ENCODE measurements around the gene SNU13. TPM values are rescaled to one million over a fixed set of nuclear protein-coding genes. Genes with fewer than 3 reads are reported as not detected.
"Not testable (repeated sequence)": the region's sequence is repeated elsewhere in the genome, so short reads cannot be mapped to it uniquely, and the experiment has no call there.

Gene SNU13
- total RNA-seq, 1 experiment from 2014 or later = 203 TPM

- peaks cover 3% of the 10 kb centered on the region; the same call in 1 of the 2 replicates for H3K79me2 ChIP-seq (ENCODE audit: insufficient read depth, low read length)
- no peaks in the 10 kb centered on the region for H3K4me1 Mint-ChIP-seq
- no peaks in the 10 kb centered on the region for H3K27me3 ChIP-seq (ENCODE audit: insufficient read depth, low read length)
- no peak overlapping the region for H2BK20ac ChIP-seq (ENCODE audit: low read depth, low read length, poor library complexity, severe bottlenecking)
- no peak overlapping the region for H2AK5ac ChIP-seq (ENCODE audit: insufficient read length, low read length)
- H3K27ac ChIP-seq (ENCODE audit: insufficient read length, low read depth, low read length) = no peak overlapping the region
- no peak overlapping the region for H3K14ac ChIP-seq (ENCODE audit: insufficient read depth, low read length)
- no peak overlapping the region for H4K8ac ChIP-seq (replicated peaks; ENCODE audit: insufficient read length, low read depth, low read length)
- H3K4me3 Mint-ChIP-seq = no peak overlapping the region
- peaks cover 0 to 7% of the 10 kb centered on the region in 2 experiments; a peak in 1 of 5 replicates for H3K9me3 Mint-ChIP-seq
- H3K4me2 ChIP-seq (ENCODE audit: insufficient read depth, insufficient read length, low read length) = no peak overlapping the region
- no peak for DNase-seq
- H3K79me1 ChIP-seq (ENCODE audit: insufficient read depth, low read depth, low read length, poor library complexity, severe bottlenecking) = peaks cover 2% of the 10 kb centered on the region
- H2BK12ac ChIP-seq (ENCODE audit: insufficient read length, low read depth, low read length) = no peak overlapping the region
- H2BK5ac ChIP-seq (ENCODE audit: insufficient read length, low read length) = no peak overlapping the region
- TF ChIP-seq CTCF (conservative IDR thresholded peaks at IDR 0.05) = no peak
- H3K23ac ChIP-seq (ENCODE audit: insufficient read length, low read depth, low read length) = no peak overlapping the region
- no peak overlapping the region for H3K27ac Mint-ChIP-seq
- H3K23me2 ChIP-seq (ENCODE audit: insufficient read length, low read depth, low read length, poor library complexity, severe bottlenecking) = no peaks in the 10 kb centered on the region
- H3T11ph ChIP-seq (ENCODE audit: low read length) = no peak overlapping the region
- no CpG with 5 or more reads among the region's 7 CpGs for WGBS (ENCODE audit: extremely low coverage, insufficient read length, low lambda C conversion rate)
- no peak overlapping the region for H3K56ac ChIP-seq (ENCODE audit: insufficient read length, low read depth, low read length)
- H3K9me3 ChIP-seq (ENCODE audit: control insufficient read depth, low read depth, low read length) = no peaks in the 10 kb centered on the region
- no peak overlapping the region for H4K5ac ChIP-seq (ENCODE audit: insufficient read length, low read depth, low read length)
- H4K20me1 ChIP-seq (ENCODE audit: control insufficient read depth, insufficient read depth, insufficient read length) = no peaks in the 10 kb centered on the region
- no peak overlapping the region for H2AFZ ChIP-seq (ENCODE audit: low read length)
- no peak overlapping the region for H4K91ac ChIP-seq (ENCODE audit: insufficient read length, low read depth, low read length)
- H3K18ac ChIP-seq (ENCODE audit: insufficient read length, low read depth, low read length) = no peak overlapping the region
- no peak overlapping the region for H3K9ac ChIP-seq (ENCODE audit: extremely low read depth, insufficient read length, low read length)
- H3K27me3 Mint-ChIP-seq (ENCODE audit: low read depth) = no peaks in the 10 kb centered on the region
- H3K36me3 Mint-ChIP-seq (ENCODE audit: insufficient read depth in 1 of 3, low read depth in 3 of 3) = peaks cover 61 to 89% (median 85%) of the 10 kb centered on the region in 3 experiments
- H3K4me1 ChIP-seq (ENCODE audit: insufficient read depth, low read length) = no peaks in the 10 kb centered on the region
- no peak overlapping the region for H2BK120ac ChIP-seq (ENCODE audit: low read depth, low read length, poor library complexity, severe bottlenecking)
- no peak overlapping the region for H2BK15ac ChIP-seq (ENCODE audit: low read depth, low read length)
- H3K4ac ChIP-seq (ENCODE audit: low read depth, low read length) = no peak overlapping the region
Measured at GRCh38 chr22:41636467-41636866, 52.2 kb downstream of the SNU13 start.

GRCh38 chr22:41634610-41635009 is 54.1 kb downstream of the SNU13 start:
- not testable (repeated sequence) for H4K91ac ChIP-seq (ENCODE audit: insufficient read length, low read depth, low read length); H3K9me3 ChIP-seq (ENCODE audit: control insufficient read depth, low read depth, low read length); DNase-seq; H2AFZ ChIP-seq (ENCODE audit: low read length); H4K5ac ChIP-seq (ENCODE audit: insufficient read length, low read depth, low read length); H2BK15ac ChIP-seq (ENCODE audit: low read depth, low read length); H3K4me2 ChIP-seq (ENCODE audit: insufficient read depth, insufficient read length, low read length); H4K20me1 ChIP-seq (ENCODE audit: control insufficient read depth, insufficient read depth, insufficient read length); H2BK5ac ChIP-seq (ENCODE audit: insufficient read length, low read length); H3K4me1 ChIP-seq (ENCODE audit: insufficient read depth, low read length); H3K27ac Mint-ChIP-seq; H3T11ph ChIP-seq (ENCODE audit: low read length); H2BK12ac ChIP-seq (ENCODE audit: insufficient read length, low read depth, low read length); H3K79me2 ChIP-seq (ENCODE audit: insufficient read depth, low read length); H3K14ac ChIP-seq (ENCODE audit: insufficient read depth, low read length); H2BK20ac ChIP-seq (ENCODE audit: low read depth, low read length, poor library complexity, severe bottlenecking); H3K4me3 Mint-ChIP-seq; H3K4ac ChIP-seq (ENCODE audit: low read depth, low read length); H3K79me1 ChIP-seq (ENCODE audit: insufficient read depth, low read depth, low read length, poor library complexity, severe bottlenecking); H3K23ac ChIP-seq (ENCODE audit: insufficient read length, low read depth, low read length); H3K4me1 Mint-ChIP-seq; H2BK120ac ChIP-seq (ENCODE audit: low read depth, low read length, poor library complexity, severe bottlenecking); H4K8ac ChIP-seq (replicated peaks; ENCODE audit: insufficient read length, low read depth, low read length); H3K56ac ChIP-seq (ENCODE audit: insufficient read length, low read depth, low read length); H2AK5ac ChIP-seq (ENCODE audit: insufficient read length, low read length); H3K27ac ChIP-seq (ENCODE audit: insufficient read length, low read depth, low read length); H3K27me3 Mint-ChIP-seq (ENCODE audit: low read depth); H3K18ac ChIP-seq (ENCODE audit: insufficient read length, low read depth, low read length); H3K27me3 ChIP-seq (ENCODE audit: insufficient read depth, low read length); H3K23me2 ChIP-seq (ENCODE audit: insufficient read length, low read depth, low read length, poor library complexity, severe bottlenecking); H3K9ac ChIP-seq (ENCODE audit: extremely low read depth, insufficient read length, low read length)
- H3K36me3 Mint-ChIP-seq (ENCODE audit: insufficient read depth in 1 of 3, low read depth in 3 of 3) = peaks cover 58 to 84% (median 82%) of the 10 kb centered on the region in 3 experiments
- H3K9me3 Mint-ChIP-seq = peaks cover 2 to 10% of the 10 kb centered on the region in 2 experiments; a peak in 1 of 5 replicates
- WGBS (ENCODE audit: extremely low coverage, insufficient read length, low lambda C conversion rate) = no CpG with 5 or more reads among the region's 8 CpGs

Data from H9 (cell line).